Fibroblast of skin of right biceps (primary cell): Measurements from ENCODE around the gene CYSLTR2.

Experiments used
- DNase-seq: peaks from one replicate; pipeline ENCODE4 v3.0.0-alpha.2; 2013

CYSLTR2 gene

GRCh38 chr13:48748681-48749080 lies 95.0 kb downstream of the CYSLTR2 start:
- no peak for DNase-seq

- DNase-seq, result peak; percentile 55
Measured at GRCh38 chr13:48749144-48749543, 95.4 kb downstream of the CYSLTR2 start.

- DNase-seq, result peak; percentile 98
Measured at GRCh38 chr13:48749699-48750473, 96.2 kb downstream of the CYSLTR2 start.

- no peak for DNase-seq
Measured at GRCh38 chr13:48750588-48751383, 97.1 kb downstream of the CYSLTR2 start.

- no peak for DNase-seq
Measured at GRCh38 chr13:48760626-48761025, 106.9 kb downstream of the CYSLTR2 start.
